ENCODE data around the gene TRAF4.

TRAF4 gene

GRCh38 chr17:28743243-28744103, at the start of gene TRAF4:
Gene TRAF4, plus strand, starts transcription at chr17:28744011. Its CDS starts 102 bp downstream, at chr17:28744113.
- peak; percentile 62 to 72 (median 65) for DNase-seq (ENCODE audit: low read depth in 3 of 3)

GRCh38 chr17:28698253-28698941, 45.4 kb upstream of the TRAF4 start:
- DNase-seq (ENCODE audit: low read depth in 3 of 3): no peak

GRCh38 chr17:28700278-28700677, 43.5 kb upstream of the TRAF4 start:
- no peak for DNase-seq (ENCODE audit: low read depth in 3 of 3)

- DNase-seq (ENCODE audit: low read depth in 3 of 3): no peak
These were observed 42.9 kb upstream of the TRAF4 start for GRCh38 chr17:28700830-28701492.

GRCh38 chr17:28702026-28702751, 41.6 kb upstream of the TRAF4 start:
- no peak for DNase-seq (ENCODE audit: low read depth in 3 of 3)

GRCh38 chr17:28702752-28703150, 41.1 kb upstream of the TRAF4 start:
- no peak for DNase-seq (ENCODE audit: low read depth in 3 of 3)

GRCh38 chr17:28703552-28704218, 40.1 kb upstream of the TRAF4 start:
- DNase-seq (ENCODE audit: low read depth in 3 of 3): no peak

GRCh38 chr17:28704219-28704858, 39.5 kb upstream of the TRAF4 start:
- DNase-seq (ENCODE audit: low read depth in 3 of 3): no peak

- no peak for DNase-seq (ENCODE audit: low read depth in 3 of 3)
These were observed 38.6 kb upstream of the TRAF4 start for GRCh38 chr17:28705074-28705659.

GRCh38 chr17:28705728-28706334, 38.0 kb upstream of the TRAF4 start:
- no peak for DNase-seq (ENCODE audit: low read depth in 3 of 3)

- DNase-seq (ENCODE audit: low read depth in 3 of 3): no peak
These were observed 37.1 kb upstream of the TRAF4 start for GRCh38 chr17:28706471-28707338.

- no peak for DNase-seq (ENCODE audit: low read depth in 3 of 3)
These were observed 36.5 kb upstream of the TRAF4 start for GRCh38 chr17:28707339-28707720.

GRCh38 chr17:28710861-28711722, 32.7 kb upstream of the TRAF4 start:
- peak; percentile 80 to 86 (median 81) for DNase-seq (ENCODE audit: low read depth in 3 of 3)

GRCh38 chr17:28711723-28712031, 32.1 kb upstream of the TRAF4 start, which contains the start of gene PROCA1:
Gene PROCA1, minus strand, starts transcription at chr17:28711888. Its CDS starts 228 bp downstream, at chr17:28711660.
- no peak for DNase-seq (ENCODE audit: low read depth in 3 of 3)

GRCh38 chr17:28712032-28712704, 31.6 kb upstream of the TRAF4 start:
- peak; percentile 44 to 53 (median 48) for DNase-seq (ENCODE audit: low read depth in 3 of 3)

GRCh38 chr17:28712705-28713415, 31.0 kb upstream of the TRAF4 start:
- no peak for DNase-seq (ENCODE audit: low read depth in 3 of 3)

GRCh38 chr17:28714281-28714680, 29.5 kb upstream of the TRAF4 start:
- no peak for DNase-seq (ENCODE audit: low read depth in 3 of 3)

Measured in stimulated activated CD4-positive, alpha-beta T cell treated with anti-CD3 and anti-CD28 coated beads, TNF-alpha, amount 100 ng/mL, for 4 hours (primary cell).